Calu3 (cell line): ENCODE measurements around the gene HPS5. TPM values are rescaled to one million over a fixed set of nuclear protein-coding genes. Genes with fewer than 3 reads are reported as not detected.

Source experiments
- BruUV-seq: library from RNA; stranded (reverse); fragments of 400-500 nt; replicated peaks from 2 replicates; lab custom pipeline; 2021; lab: Mats Ljungman, UMichigan
- CTCF ChIA-PET: fragments of 300-600 bp; sonication (Branson Sonifier 250); formaldehyde crosslinking; loops from one replicate; lab custom pipeline; 2022; ENCODE audit warnings: antibody characterized with exemption; lab: Charles Lee
- DNase-seq: peaks from one replicate; pipeline ENCODE4 v3.0.0; 2022
- H3K27ac Mint-ChIP-seq: one replicate; pipeline ENCODE4 v1.8.0; 2022; ENCODE audit warnings: mixed read lengths; ENCODE audit not compliant: unreplicated experiment
- H3K27me3 Mint-ChIP-seq: one replicate; pipeline ENCODE4 v1.8.0; 2022; ENCODE audit warnings: mixed read lengths; ENCODE audit not compliant: unreplicated experiment
- H3K36me3 Mint-ChIP-seq: one replicate; pipeline ENCODE4 v1.8.0; 2022; ENCODE audit warnings: mild to moderate bottlenecking, moderate library complexity, mixed read lengths; ENCODE audit not compliant: insufficient read depth, unreplicated experiment
- H3K4me1 Mint-ChIP-seq: one replicate; pipeline ENCODE4 v1.8.0; 2022; ENCODE audit warnings: mild to moderate bottlenecking, low read depth, mixed read lengths; ENCODE audit not compliant: unreplicated experiment
- H3K4me3 Mint-ChIP-seq: one replicate; pipeline ENCODE4 v1.8.0; 2022; ENCODE audit warnings: mild to moderate bottlenecking, low read depth, moderate library complexity, mixed read lengths; ENCODE audit not compliant: unreplicated experiment
- H3K9me3 Mint-ChIP-seq: one replicate; pipeline ENCODE4 v1.8.0; 2022; ENCODE audit warnings: low read depth, mixed read lengths; ENCODE audit not compliant: unreplicated experiment
- intact Hi-C: fragments of 100-400 bp; cut with micrococcal nuclease; formaldehyde crosslinking; loops from one replicate; pipeline ENCODE4 v1.10.0; 2022; ENCODE audit not compliant: unreplicated experiment
- total RNA-seq: library from RNA; stranded (reverse); gene quantifications from 2 replicates; pipeline ENCODE4 v1.2.3, GENCODE V29; 2022
- TF ChIP-seq, protein P1 (sequence below): fragments of 200-600 bp; IDR thresholded peaks from one replicate; pipeline ENCODE4 v1.8.0; 2022; ENCODE audit warnings: antibody characterized with exemption; ENCODE audit not compliant: unreplicated experiment

The HPS5 gene
- total RNA-seq, 1 experiment from 2014 or later, result 26.4 TPM

DNA sequence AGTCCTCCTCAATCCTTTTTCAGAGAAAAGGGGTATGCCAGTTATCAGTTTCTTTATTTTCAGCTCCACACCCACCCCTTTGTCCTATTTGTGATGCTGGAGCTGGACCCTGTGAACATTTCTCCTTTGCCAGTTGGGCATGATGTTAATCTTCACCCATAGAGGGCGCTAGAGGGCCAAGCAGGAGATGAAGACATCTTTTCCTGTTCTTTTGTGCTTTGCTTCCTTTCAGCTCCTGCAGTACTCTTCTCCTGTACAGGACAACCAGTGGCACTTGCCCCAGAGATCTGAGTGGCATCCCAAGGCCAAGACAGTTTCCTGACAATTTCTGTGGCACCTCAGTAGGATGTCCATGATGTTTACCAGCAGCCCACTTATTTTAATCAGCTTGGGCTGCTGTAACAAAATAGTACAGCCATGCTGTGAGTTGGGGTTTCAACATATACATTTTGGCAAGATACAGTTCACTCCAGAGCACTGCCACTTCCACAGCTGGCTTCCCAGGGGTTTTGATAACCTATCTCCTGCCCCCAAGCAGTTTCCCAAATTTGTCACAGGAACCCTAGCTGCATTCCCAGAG lies 78.1 kb downstream of the HPS5 start:
- TF ChIP-seq, protein P1, sequence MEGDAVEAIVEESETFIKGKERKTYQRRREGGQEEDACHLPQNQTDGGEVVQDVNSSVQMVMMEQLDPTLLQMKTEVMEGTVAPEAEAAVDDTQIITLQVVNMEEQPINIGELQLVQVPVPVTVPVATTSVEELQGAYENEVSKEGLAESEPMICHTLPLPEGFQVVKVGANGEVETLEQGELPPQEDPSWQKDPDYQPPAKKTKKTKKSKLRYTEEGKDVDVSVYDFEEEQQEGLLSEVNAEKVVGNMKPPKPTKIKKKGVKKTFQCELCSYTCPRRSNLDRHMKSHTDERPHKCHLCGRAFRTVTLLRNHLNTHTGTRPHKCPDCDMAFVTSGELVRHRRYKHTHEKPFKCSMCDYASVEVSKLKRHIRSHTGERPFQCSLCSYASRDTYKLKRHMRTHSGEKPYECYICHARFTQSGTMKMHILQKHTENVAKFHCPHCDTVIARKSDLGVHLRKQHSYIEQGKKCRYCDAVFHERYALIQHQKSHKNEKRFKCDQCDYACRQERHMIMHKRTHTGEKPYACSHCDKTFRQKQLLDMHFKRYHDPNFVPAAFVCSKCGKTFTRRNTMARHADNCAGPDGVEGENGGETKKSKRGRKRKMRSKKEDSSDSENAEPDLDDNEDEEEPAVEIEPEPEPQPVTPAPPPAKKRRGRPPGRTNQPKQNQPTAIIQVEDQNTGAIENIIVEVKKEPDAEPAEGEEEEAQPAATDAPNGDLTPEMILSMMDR, result peak; percentile 83
- H3K4me1 Mint-ChIP-seq, result peaks cover 21% of the 10 kb centered on the region
- no peaks in the 10 kb centered on the region for H3K9me3 Mint-ChIP-seq
- DNase-seq, result peak; percentile 76
- H3K36me3 Mint-ChIP-seq, result peaks cover 9% of the 10 kb centered on the region
- intact Hi-C loops, result loop anchor here (5.0 to 10.0 kb wide), 3 partner anchors 78 to 281 kb away; partner anchors contain the start of genes GTF2H1, HPS5 and TSG101
- no TSS peak for BruUV-seq
- CTCF ChIA-PET, result interaction anchor here (1.0 to 1.5 kb wide), 6 partner anchors 9 to 128 kb away, joined by 3 to 10 read pairs (median 4); no protein-coding TSS in a partner anchor
- H3K27ac Mint-ChIP-seq, result no peak overlapping the region
- no peak overlapping the region for H3K4me3 Mint-ChIP-seq
- H3K27me3 Mint-ChIP-seq, result no peaks in the 10 kb centered on the region

DNA sequence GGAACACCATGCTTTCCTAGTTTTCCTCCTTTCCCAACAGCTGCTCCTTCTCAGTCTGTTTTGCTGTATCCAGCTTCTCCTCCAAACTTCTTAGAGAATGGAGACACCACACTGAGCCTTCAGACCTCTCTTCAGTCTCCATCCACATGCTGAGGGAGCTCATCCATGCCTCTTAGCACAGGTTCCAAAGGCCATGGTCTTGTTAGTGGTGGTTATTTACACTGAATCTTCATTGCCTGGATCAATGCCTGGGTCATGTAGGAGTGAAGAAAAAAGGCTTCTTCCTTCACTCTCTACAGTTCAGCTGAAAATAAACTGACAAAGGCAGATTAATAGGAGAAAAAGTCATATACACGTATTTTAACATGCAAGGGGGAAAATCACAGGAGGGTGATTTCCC lies 82.3 kb downstream of the HPS5 start:
- CTCF ChIA-PET, result no interaction called here
- Mint-ChIP-seq H3K27ac (no peak overlapping the region), H3K4me1 (no peaks in the 10 kb centered on the region), H3K27me3 (no peaks in the 10 kb centered on the region), H3K4me3 (no peak overlapping the region), H3K9me3 (no peaks in the 10 kb centered on the region), H3K36me3 (peaks cover 5% of the 10 kb centered on the region)
- intact Hi-C loops, result loop anchor here (5.0 to 10.0 kb wide), 3 partner anchors 83 to 285 kb away; partner anchors contain the start of genes GTF2H1, HPS5 and TSG101
- TF ChIP-seq, protein P1, result no peak
- no peak for DNase-seq
- BruUV-seq, result no TSS peak

DNA sequence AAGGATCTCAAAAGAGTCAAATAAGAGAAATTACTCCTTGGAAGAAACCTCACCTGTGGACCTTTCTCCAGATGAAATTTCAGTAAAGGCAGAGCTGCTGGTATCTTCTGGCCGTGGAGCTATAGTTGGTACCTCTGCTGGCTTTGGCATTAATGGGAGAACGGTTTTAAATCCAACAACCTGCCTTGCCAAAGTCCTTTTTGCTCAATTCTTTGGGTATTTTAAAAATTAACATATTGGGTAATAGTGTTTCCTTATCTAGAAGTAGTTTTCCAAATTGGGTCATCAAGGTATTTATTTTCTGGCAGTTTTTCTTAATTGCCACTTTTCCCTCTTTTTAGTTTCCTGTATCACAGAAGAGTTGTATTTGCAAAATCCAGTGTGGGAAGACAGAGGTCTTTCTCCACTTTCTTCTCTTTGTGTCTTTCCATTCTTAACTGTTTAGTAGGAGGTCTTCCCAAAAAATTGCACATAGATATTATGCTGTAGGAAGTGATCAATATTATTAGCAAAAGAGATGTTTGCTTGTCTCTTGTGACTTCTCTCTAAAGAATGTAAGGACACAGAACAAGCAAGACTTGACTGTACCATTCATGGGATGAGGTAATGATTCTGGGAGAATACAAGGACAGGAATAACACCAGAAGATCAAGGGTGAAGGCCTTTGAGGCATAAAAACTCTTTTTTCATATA lies 85.1 kb downstream of the HPS5 start, which contains the start of gene SAA4:
SAA4 (minus strand) TSS at position 139 of the 693 bp plus-strand sequence. CDS start 876 bp downstream, outside the sequence.
- Mint-ChIP-seq H3K4me3 (no peak within 1 kb of the TSS), H3K27ac (no peak within 1 kb of the TSS), H3K36me3 (no peaks in the 10 kb centered on the region), H3K27me3 (no peaks in the 10 kb centered on the region), H3K4me1 (no peaks in the 10 kb centered on the region), H3K9me3 (no peaks in the 10 kb centered on the region)
- TF ChIP-seq, protein P1, result no peak
- intact Hi-C loops, result no loop called here
- DNase-seq, result no peak
- no TSS peak for BruUV-seq
- CTCF ChIA-PET, result no interaction called here

DNA sequence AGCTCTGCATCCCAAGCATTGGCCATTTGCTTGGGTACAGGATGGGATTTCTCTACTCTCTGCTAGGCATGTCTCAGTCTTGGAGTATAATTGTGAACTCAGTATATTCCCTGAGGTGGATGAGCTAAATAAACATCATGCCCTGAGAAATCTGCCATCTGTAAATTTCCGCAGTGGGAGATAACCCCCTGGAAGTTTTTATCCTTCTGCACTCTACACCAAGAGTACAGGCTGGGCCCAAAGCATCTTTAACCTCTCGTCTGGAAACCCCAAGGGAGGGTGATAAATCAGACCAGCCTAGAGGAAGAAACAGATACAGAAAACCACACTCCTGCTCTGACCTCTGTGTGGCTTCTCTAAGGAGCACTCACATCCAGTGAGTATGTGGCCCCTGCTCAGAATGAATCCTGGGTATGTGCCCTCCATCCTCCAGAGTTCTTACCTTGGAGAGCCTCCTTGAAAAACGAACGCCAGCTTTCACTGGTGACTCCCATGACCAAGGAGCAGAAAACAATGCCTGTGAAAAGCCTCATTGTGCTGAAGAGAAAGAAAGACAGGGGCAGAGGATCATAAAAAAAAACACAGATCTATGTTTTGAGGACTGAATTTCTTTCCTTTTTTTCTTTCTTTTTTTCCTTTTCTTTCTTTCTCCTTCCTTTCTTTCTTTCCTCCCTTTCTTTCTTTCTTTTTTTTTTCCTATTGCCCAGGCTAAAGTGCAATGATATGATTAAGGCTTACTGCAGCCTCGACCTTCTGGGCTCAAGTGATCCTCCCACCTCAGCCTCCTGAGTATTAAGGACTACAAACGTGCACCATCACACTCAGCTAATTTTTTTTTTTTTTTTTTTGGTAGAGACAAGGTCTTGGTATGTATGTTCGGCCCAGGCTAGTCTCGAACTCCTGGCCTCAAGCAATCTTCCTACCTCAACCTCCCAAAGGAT lies 86.3 kb downstream of the HPS5 start:
- BruUV-seq, result no TSS peak
- no peak for DNase-seq
- Mint-ChIP-seq H3K9me3 (no peaks in the 10 kb centered on the region), H3K4me3 (no peak overlapping the region), H3K27me3 (no peaks in the 10 kb centered on the region), H3K27ac (no peak overlapping the region), H3K4me1 (no peaks in the 10 kb centered on the region), H3K36me3 (no peaks in the 10 kb centered on the region)
- CTCF ChIA-PET, result no interaction called here
- intact Hi-C loops, result no loop called here
- TF ChIP-seq, protein P1, result no peak
